Retinal pigment epithelial cell (primary cell): ENCODE measurements around the gene INPP4B.

Source experiments
- DNase-seq: peaks from one replicate; pipeline ENCODE4 v3.0.0-alpha.2; 2010; ENCODE audit warnings: low read depth
- H3K4me3 ChIP-seq: 2 replicates; pipeline ENCODE4 v1.5.1; 2011; ENCODE audit warnings: mild to moderate bottlenecking, low read length, control low read depth, moderate library complexity
- CTCF ChIP-seq: conservative IDR thresholded peaks from 2 replicates; pipeline ENCODE4 v1.5.1; 2011; ENCODE audit warnings: low read depth, low read length, control low read depth, inconsistent platforms

Gene INPP4B

GRCh38 chr4:142585411-142585810 is 260.7 kb downstream of the INPP4B start:
- H3K4me3 ChIP-seq, result no peak overlapping the region
- TF ChIP-seq CTCF, result no peak
- no peak for DNase-seq

DNA sequence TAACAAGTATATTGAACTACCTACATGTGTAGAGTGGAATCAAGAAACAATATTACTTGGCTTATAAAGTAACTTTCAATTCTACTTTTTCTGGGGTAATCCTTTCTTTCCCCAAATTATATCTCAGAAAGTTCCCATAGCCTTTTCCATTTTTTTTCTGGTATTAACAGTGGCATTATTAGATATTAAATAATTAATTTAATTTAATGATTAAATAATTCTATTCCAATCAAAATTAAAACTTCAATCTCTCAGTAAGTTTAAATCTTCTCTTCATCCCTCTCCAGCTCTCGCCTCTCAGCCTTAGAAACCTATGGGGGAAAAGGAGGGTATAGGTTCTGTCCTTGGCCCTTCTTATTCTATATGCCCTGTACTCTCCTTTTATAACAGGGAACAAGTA is 262.4 kb downstream of the INPP4B start:
- TF ChIP-seq CTCF, result no peak
- no peak for DNase-seq
- H3K4me3 ChIP-seq, result no peak overlapping the region

GRCh38 chr4:142582340-142582739 is 263.8 kb downstream of the INPP4B start:
- no peak for DNase-seq
- no peak for TF ChIP-seq CTCF
- no peak overlapping the region for H3K4me3 ChIP-seq

DNA sequence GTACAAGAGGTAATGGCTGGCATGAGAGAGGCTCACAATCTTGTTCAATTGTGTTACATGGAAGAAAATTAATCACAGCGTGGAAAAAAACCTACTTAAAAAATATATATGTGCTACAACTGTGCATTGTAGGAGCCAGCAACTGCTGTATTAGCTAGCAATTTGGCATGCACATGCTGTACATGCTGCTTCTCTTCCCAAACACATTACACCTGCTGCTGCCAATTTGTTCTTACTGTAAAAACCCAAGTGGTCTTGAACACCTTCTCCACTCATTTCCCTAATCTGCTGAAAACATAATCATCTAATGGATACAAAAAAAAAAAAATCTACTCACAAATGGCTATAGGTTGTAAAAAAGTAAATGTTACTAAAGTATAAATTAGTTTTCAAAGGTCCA is 264.2 kb downstream of the INPP4B start:
- no peak for TF ChIP-seq CTCF
- no peak for DNase-seq
- H3K4me3 ChIP-seq, result no peak overlapping the region

GRCh38 chr4:142579443-142579842 is 266.7 kb downstream of the INPP4B start:
- no peak overlapping the region for H3K4me3 ChIP-seq
- no peak for DNase-seq
- no peak for TF ChIP-seq CTCF

- DNase-seq, result no peak
- no peak overlapping the region for H3K4me3 ChIP-seq
- TF ChIP-seq CTCF, result no peak
Measured at GRCh38 chr4:142574306-142574705, 271.8 kb downstream of the INPP4B start.

DNA sequence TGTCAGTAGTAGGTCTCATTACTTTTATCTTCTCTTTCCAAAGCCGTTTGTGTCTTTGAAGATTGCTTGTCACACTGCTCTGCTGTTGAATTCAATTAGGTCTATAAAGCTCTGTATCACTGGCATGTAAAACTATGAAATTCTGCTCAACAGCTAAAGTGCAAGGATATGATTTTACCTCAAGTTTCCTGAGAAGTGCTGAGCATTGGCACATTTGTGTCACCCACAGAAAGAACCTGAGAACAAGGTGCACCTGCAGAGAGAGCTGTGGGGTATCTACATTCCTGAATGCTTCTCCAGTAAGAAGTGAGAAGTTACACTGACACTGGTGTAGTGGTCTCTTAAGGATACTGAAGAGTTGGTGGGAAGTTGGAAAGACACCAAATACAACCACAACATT is 274.0 kb downstream of the INPP4B start:
- no peak overlapping the region for H3K4me3 ChIP-seq
- no peak for TF ChIP-seq CTCF
- DNase-seq, result no peak
